ENCODE data around the gene POLN. TPM values are rescaled to one million over a fixed set of nuclear protein-coding genes. Genes with fewer than 3 reads are reported as not detected.

The POLN gene
- total RNA-seq, 4 donors from 2014 or later: 3.3 to 9.6 (median 5.5) TPM

- Histone ChIP-seq H3K9me3 (no peaks in the 10 kb centered on the region), H3K36me3 (no peaks in the 10 kb centered on the region), H3K4me1 (peaks cover 0 to 18% (median 4%) of the 10 kb centered on the region in 4 donors), H3K27me3 (peaks cover 0 to 4% of the 10 kb centered on the region in 2 donors), H3K4me3 (no peak overlapping the region), H3K27ac (peak overlapping the region in 1 of 4 donors; percentile 33)
- no peak for DNase-seq (ENCODE audit: low spot score in 2 of 2)
- WGBS, 2 donors: 42 to 55% methylated on average over 9 to 16 of the region's 16 CpGs
- TF ChIP-seq POLR2A (IDR thresholded peaks at IDR 0.05) (no peak), CTCF (IDR thresholded peaks at IDR 0.05) (no peak), EP300 (IDR thresholded peaks at IDR 0.05) (no peak)
Measured at GRCh38 chr4:2071252-2071911, 170.5 kb downstream of the POLN start.

GRCh38 chr4:2070421-2071251, 171.3 kb downstream of the POLN start:
- 74 to 83% methylated on average over 18 to 22 of the region's 22 CpGs for WGBS, 2 donors
- H3K27ac ChIP-seq: no peak overlapping the region
- H3K36me3 ChIP-seq: no peaks in the 10 kb centered on the region
- no peak overlapping the region for H3K4me3 ChIP-seq
- H3K9me3 ChIP-seq: no peaks in the 10 kb centered on the region
- no peak for DNase-seq (ENCODE audit: low spot score in 2 of 2)
- H3K27me3 ChIP-seq: peaks cover 0 to 4% of the 10 kb centered on the region in 2 donors
- peaks cover 0 to 18% (median 4%) of the 10 kb centered on the region in 4 donors for H3K4me1 ChIP-seq
- no peak for TF ChIP-seq EP300 (IDR thresholded peaks at IDR 0.05)
- TF ChIP-seq POLR2A (IDR thresholded peaks at IDR 0.05): no peak
- TF ChIP-seq CTCF (IDR thresholded peaks at IDR 0.05): no peak

- WGBS, 2 donors: 48 to 70% methylated on average over 8 to 11 of the region's 14 CpGs
- TF ChIP-seq CTCF (IDR thresholded peaks at IDR 0.05) (no peak), POLR2A (IDR thresholded peaks at IDR 0.05) (no peak), EP300 (IDR thresholded peaks at IDR 0.05) (no peak)
Measured at GRCh38 chr4:2069986-2070385, 171.9 kb downstream of the POLN start.

GRCh38 chr4:2069161-2069971, 172.6 kb downstream of the POLN start:
- H3K27ac ChIP-seq: no peak overlapping the region
- H3K27me3 ChIP-seq: peaks cover 0 to 10% of the 10 kb centered on the region in 2 donors
- 74 to 75% methylated on average over 11 to 16 of the region's 17 CpGs for WGBS, 2 donors

More at GRCh38 chr4:2069986-2070385, 171.9 kb downstream of the POLN start:
- H3K36me3 ChIP-seq: no peaks in the 10 kb centered on the region
- H3K27me3 ChIP-seq: peaks cover 0 to 5% of the 10 kb centered on the region in 2 donors
- no peak overlapping the region for H3K4me3 ChIP-seq
- no peak for DNase-seq (ENCODE audit: low spot score in 2 of 2)
- peaks cover 0 to 18% (median 4%) of the 10 kb centered on the region in 4 donors for H3K4me1 ChIP-seq
- H3K9me3 ChIP-seq: no peaks in the 10 kb centered on the region
- no peak overlapping the region for H3K27ac ChIP-seq

More at GRCh38 chr4:2069161-2069971, 172.6 kb downstream of the POLN start:
- no peak for DNase-seq (ENCODE audit: low spot score in 2 of 2)
- Histone ChIP-seq H3K9me3 (no peaks in the 10 kb centered on the region), H3K36me3 (no peaks in the 10 kb centered on the region), H3K4me1 (peaks cover 0 to 18% (median 4%) of the 10 kb centered on the region in 4 donors), H3K4me3 (no peak overlapping the region)
- TF ChIP-seq POLR2A (IDR thresholded peaks at IDR 0.05) (no peak), EP300 (IDR thresholded peaks at IDR 0.05) (no peak), CTCF (IDR thresholded peaks at IDR 0.05) (no peak)

Measured in tibial nerve (tissue), 4 donors.